ENCODE measurements around the gene KRT2.

Gene KRT2

DNA sequence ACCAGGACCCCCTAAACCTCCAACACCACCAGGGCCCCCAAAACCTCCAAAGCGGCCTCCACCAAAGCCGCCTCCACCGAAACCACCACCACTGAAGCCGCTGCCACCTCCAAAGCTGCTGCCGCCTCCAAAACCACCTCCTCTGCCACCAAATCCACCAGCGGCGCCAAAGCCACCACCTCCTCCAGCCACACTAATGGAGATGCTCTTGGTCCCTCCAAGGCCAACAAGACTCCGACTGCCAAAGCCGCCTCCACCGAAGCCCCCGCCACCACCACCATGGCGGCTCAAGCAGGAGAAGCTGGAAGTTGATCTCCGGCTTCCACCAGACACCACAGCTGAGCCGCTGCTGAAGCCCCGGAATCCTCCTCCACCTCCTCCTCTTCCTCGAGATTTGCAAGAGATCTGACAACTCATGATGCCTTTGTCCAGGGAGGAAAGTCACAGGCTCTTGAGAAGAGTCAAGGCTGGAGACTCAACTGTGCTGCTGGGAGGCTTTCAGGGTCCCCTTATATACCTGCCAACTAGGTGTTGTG, at the start of gene KRT2:
KRT2 (minus strand) TSS at position 486 of the 536 bp plus-strand sequence; CDS start at position 417, 69 bp downstream.
- DNase-seq (ENCODE audit: low spot score) = no peak

DNA sequence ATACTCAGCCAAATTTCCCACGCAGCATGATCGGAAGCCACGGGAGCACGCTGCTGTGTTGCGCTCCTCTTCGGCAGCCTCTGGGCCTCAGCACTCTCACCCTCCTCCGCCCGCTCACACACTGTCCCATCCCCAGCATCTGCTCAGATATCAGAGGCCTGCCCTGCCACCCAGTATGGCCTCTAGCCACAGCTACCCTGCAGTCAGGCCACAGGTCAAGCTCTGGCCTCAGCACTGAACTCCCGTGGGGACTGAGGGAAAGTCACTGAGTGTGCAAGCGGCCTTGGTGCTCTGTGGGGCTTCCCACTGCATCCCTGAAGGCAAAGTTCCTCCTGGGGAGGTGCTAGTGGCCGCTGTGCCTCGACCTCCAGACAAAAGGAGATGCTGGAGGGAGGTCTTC, 49.3 kb upstream of the KRT2 start:
- no peak for DNase-seq (ENCODE audit: low spot score)

DNA sequence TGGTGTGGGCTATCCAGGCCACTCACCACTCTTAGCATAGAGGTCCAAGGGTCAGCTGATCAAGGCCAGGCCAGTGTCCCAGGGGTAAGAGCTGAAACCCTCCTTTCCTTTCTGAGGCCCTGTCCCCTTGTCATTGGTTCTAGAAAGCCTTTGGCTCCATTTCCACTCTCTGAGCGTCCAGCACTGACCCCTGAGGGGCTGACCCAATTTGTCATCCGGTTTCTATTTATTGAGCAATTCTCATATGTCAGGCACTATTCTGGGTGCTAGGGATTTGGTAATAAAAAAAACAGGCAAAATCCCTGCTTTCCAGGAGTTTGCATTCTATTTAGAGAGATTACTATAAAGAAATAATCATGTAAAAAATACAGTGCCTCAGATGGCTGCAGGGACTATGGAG, 47.9 kb upstream of the KRT2 start:
- no peak for DNase-seq (ENCODE audit: low spot score)

DNA sequence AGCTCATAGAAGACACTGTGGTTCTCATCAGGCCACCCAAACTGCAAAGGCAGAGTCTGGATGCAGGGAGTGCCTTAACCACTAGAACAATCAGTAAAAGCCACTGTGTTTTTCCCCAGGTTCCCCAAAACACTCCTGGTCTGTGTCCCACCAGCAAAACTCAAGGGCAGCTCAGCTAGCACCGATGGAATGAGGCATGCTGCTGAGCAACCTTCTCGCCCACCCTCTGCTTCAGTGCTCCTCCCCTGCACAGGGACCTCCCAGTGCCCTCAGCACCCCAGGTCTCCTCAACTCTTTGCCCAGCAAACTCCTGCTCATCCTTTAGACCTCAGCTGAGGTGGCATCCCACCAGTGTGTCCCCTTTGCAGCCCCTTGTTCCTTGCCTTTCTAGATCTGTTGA, 47.4 kb upstream of the KRT2 start:
- no peak for DNase-seq (ENCODE audit: low spot score)

DNA sequence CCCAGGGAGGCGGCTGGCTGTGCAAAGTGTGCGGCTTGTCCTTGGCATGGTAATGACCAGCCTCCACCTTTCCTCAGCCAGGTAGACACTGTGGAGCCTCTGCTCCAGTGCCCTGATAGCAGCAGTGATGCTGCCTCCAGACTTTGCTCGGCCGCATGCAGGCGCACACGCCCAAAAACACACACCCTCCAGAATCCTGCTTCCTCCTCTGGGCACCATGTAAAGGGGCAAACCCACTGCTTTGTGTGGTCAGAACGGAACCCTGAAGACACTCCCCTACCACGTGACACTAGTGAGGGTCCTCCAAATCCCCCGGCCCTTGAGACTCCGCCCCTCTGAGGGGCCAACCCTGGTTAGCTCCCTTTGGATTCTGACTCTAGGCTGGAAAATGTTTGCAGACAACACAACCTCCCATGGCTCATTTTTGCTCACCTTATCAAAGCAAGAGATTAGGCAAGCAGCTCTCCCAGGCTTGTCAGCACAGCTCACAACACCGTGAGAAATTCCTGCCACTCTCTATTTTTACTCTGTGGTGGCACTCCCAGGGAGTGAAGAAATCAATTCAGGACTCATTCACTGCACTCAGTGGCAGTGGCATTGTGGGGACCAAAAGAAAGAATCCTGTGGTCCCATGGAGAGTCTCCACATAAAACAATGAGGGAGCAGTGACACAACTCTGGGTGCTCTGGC, 46.8 kb upstream of the KRT2 start:
- DNase-seq (ENCODE audit: low spot score) = no peak

DNA sequence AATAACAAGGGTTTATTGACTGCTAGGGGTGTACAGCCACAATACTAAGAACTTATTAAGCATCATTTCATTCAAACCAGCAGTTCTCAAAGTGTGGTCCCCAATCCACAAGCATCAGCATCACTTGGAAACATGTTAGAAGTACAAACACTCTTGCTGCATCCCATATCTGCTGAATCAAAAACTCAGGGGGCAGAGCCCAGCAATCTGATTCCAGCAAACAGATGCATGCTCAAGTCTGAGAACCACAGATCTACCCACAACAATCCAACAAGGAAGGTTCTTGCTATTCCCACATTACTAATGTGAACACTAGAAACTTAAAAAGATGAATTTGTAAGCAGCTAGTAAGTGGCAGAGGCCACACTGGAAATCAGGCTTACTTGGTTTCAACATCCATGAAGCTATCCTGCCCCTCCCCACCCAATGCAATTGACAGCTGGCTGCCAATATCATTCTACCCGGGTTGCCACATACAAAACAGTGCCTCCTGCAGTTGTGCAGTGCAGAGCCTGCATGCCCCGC, 45.1 kb upstream of the KRT2 start:
- DNase-seq (ENCODE audit: low spot score) = no peak

DNA sequence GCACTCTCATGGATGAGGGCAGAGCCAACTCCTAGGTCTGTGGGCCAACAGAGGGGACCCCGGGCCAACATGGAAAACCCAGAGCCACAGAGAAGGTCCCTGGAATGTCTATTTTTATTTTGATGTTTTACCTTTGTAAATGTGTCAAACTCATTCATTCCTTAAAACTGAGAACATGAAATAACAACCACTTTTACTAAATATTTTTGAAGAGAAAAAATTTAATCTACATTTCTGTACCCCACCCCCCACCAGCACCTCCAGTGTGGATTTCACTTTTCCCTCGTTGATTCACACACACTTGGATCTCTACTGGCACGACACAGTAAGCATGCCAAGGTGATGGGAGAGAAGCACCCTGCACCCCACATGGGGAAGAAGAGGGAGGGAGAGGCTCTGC, 44.6 kb upstream of the KRT2 start:
- no peak for DNase-seq (ENCODE audit: low spot score)

DNA sequence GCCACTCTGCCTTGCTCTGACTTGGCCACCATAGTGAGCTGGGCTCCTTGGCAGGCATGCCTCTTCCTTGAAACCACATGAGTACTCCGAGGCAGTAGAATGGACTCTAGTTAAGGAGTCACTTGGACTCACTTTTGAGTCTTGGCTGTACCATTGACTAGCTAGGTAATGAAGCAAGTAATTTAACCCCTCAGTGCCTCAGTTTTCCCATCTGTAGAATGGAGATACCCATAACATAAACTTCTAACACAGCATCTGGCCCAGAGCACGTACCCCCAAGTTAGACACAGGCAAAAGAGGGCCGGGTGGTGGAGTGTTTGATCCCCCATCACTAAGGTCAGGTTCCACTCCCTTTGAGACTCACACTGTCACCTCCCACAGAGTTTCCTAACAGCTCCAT, 43.0 kb upstream of the KRT2 start:
- DNase-seq (ENCODE audit: low spot score) = no peak

DNA sequence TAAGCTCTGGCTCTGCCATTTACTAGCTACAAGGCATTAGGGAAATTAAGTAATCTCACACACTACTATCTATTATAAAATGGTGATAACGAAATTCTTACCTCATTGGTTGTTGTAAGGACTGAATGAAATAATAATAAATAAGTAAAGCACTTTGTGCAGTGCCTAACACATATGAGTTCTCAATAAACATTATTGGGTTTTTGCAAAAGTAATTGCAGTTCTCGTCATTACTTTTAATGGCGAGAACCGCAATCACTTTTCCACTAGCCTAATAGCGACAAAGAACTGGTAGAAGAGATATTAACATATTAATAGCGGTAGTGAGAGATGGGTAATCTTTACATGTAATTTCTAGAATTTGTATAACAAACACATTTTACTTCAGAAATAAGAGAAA, 42.1 kb upstream of the KRT2 start:
- no peak for DNase-seq (ENCODE audit: low spot score)

DNA sequence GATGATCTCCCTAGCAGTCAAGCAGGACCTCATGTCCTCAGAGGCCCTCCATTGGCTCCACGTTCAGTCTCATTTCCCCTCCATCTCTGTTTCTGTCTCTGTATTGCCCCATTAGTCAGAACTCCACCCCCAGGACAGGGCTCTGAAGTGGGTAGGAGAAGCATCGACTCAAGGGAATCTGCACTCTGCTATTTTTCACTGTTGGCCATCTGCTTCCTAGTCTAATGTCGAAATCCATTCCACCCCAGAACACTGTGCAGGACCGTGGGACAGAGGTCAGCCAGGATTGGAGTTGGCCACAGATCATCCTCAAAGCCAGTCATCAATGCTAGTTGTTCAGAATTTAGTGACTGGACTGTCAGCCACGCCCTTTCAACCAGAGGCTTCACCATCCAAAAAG, 41.2 kb upstream of the KRT2 start:
- no peak for DNase-seq (ENCODE audit: low spot score)

DNA sequence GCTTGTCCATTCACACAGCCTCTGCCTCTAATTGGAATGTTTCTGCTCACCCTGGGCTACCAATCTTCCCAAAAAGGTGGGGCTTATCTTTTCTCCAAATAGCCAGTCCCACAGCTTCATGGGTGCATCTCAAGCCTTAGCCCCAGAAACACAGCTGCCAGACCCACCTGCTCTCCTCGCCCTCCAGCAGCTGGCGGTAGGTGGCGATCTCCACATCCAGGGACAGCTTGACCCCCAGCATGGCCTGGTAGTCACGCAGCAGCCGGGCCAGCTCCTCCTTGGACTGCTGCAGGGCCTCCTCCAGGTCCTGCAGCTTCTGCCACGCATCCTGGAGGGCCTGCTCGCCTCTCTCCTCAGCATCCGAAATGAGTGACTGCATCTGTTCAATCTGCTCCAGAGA, 40.2 kb upstream of the KRT2 start:
- DNase-seq (ENCODE audit: low spot score) = no peak

DNA sequence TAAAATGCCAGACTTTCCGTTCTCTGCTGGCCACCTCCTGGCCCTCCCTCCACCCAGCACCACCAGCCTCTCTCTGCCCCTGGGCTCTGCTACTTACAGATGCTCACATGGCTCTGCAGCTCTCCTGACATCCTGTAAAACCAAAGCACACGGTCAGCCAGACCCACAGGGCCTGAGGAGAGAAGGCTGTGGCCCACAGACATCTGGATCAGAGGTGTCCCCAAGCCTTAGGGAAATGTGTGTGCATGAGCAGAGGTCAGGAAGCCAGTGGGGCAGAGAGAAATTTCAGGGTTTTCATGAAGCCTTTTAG, 39.8 kb upstream of the KRT2 start:
- no peak for DNase-seq (ENCODE audit: low spot score)

DNA sequence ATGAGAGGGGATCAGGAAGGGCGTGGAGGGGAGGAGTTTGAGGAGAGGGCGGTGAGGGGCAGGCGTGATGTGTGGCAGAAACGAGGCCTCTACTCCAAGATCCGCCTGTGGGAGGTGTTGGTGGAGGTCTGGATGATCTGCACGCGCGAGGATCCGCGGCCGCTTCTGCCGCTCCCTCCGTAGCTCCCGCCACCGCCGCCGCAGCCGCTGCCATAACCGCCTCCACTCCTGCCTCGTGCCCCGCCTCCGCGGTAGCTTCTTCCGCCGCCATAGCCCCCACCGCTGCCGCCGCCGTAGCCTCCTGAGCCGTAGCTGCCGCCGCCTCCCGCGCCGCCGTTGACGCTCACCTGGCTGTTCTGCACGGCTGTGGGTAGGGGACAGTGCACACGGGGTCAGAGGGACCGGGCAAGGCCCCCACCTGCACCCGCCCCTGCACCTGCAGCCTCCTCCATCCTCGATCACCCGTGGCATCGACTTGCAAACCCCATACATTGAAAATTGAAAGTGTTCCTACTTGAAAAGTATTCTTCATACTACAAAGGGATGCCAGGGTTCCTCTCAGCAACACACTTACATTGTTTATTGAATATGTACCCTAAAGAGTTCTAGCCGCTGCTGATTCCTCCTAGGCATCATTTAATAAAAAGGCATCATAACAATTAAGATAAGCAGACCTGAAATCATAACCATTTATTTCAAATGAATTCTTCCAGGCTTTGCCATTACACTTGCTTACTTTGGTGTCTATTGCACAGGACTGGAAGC, 39.2 kb upstream of the KRT2 start:
- no peak for DNase-seq (ENCODE audit: low spot score)

DNA sequence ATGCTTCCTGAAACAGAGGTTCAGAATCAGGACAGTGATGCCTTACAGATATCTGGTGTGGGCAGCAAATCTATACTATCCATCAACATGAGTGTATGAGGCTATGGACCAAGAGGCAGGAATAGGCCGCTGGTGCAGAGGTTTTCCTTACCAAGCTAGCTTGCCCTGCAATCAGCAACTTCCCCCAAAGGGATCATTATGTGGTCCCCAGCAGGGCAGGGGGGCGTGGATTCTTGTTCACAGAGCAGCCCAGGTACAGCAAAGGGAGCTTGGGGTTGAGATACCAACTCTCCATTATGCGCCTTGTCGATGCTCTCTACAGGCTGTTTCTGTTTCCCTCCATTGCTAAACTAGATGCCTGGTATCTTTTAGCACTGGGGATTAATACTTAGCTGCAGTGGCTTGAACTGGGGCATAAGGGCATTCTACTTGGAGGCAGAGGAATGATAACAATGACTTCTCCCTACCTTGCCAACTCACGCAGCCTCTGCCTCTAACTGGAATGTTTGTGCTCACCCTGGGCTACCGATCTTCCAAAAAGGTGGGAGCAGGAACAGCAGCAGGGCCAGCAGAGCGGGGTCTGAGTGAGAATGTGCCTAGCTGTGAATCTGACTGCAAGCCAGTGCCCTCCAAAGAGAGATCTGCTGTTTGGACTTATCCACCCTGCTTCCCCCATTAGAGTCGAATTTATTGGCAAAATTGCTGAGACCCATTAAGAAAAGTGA, 38.5 kb upstream of the KRT2 start:
- no peak for DNase-seq (ENCODE audit: low spot score)

DNA sequence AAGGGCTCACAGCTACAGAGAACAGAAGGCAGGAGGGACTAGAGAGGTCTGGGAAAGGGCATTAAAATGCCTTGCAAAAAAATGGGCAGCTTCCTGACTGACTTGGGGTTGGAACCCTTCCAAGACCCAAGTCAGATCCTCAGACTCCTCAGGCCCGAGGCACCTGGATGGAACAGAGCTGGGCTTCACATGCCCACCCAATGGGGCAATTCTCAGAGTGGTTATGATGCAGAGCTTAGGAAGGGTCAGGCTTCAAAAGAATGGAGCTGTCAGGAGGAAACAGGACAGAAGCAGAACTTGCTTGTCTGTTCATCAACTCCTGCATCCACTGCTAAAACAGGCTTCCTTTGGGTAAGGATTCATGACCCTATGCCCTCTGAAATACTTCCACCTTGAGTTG, 37.9 kb upstream of the KRT2 start:
- no peak for DNase-seq (ENCODE audit: low spot score)

DNA sequence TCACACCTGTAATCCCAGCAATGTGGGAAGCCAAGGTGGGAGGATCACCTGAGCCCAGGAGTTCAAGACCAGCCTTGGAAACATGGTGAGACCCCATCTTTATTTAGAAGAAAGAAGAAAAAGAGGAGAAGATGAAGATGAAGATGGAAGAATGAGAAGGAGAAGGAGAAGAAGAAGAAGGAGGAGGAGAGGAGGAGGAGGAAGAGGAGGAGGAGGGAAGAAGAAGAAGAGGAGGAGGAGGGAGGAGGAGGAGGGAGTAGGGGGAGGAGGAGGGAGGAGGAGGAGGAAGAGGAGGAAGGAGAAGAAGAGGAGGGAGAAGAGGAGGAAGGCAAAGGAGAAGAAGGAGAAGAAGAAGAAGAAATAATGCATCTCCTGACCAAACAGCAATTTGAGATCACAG, 37.2 kb upstream of the KRT2 start:
- no peak for DNase-seq (ENCODE audit: low spot score)

DNA sequence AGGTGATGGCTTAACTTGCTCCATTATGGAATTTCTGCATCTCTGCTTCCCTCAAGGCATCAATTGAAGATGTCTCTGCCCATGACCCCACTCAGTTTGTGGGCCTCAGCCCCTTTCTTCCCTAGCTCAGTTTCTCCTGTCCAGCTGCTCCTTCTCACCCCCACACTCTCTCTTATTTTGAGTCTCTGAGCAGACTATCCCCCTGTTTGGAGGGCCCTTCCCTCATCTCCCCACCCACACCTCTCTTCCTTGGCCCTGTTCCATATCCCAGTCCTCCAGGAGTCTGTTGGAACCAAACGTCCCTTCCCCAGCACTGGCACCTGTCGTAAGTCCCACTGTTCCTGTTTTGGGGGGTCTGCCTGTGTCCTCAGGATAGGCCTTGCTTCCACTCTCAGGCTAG, 36.5 kb upstream of the KRT2 start:
- no peak for DNase-seq (ENCODE audit: low spot score)

DNA sequence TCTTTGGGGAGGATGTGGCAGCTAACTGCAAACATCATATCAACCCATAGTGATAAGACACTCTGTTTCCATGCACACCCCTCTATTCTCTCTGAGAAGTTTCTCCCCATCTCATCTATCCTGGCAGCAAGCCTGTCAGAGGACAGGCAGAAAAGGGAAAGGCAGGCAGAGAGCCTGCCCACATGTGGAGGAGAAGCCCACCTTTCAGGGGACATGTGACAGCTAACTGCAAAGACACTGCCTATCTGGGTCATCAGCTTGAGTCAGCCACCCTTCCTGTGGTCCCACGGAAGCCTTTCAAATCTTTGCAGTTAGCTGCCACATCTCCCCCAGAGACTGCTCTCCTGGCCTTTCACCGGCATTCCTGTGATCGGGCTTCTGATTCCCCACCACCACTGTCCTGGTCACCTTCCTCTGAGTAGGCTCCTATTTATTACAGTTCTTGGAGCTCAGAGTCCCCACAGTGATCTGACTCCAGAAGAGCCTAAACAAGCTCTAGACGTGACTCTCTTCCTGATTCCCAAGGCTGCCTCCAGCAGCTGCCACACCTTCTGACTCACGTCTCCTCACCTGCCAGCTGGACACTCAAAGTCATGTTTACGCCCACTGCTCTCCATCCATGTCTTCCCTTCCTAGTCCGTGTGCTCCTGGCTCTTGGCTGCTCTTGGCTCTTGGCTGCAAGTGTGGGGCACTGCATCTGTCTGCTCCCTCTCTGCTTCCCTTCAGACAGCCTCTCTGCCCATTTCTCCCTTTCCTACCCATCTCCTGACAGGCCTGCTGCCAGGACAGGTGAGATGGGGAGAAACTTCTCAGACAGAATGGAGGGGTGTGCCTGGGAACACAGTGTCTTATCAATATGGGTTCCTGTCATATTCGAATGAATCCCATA, 35.7 kb upstream of the KRT2 start:
- no peak for DNase-seq (ENCODE audit: low spot score)

DNA sequence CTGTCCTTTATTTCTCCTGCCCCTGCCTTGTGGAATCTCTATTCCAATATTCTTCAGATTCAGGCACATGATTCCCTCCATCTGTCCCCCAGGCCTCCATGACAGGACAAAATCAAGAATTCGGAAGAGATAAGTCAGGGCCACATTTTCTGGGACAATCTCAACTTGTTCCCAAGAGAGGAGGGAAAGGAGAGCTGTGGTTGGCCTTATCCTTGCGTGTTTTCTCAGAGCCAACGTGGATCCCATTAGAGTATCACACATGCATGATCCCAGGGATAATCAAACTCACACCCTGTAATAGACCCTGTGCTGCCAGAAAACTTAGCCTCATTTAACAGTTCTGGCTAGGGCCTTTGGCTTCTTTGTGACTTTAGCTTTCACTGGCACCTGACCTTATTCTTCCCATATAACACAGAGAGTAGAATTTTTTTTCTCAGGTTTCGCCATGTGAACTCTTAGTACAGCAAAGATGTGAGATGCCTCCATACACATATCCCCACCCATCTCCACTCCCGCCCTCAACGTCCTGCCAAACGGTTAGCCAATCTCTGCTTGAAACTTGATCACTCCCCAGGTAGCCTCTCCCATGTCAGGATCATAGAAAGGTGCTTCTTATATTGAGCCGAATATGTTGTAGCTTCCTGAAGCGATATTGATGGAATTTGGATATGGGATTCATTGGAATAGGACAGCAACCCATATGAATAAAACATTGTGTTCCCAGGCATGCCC, 34.9 kb upstream of the KRT2 start:
- DNase-seq (ENCODE audit: low spot score) = no peak

DNA sequence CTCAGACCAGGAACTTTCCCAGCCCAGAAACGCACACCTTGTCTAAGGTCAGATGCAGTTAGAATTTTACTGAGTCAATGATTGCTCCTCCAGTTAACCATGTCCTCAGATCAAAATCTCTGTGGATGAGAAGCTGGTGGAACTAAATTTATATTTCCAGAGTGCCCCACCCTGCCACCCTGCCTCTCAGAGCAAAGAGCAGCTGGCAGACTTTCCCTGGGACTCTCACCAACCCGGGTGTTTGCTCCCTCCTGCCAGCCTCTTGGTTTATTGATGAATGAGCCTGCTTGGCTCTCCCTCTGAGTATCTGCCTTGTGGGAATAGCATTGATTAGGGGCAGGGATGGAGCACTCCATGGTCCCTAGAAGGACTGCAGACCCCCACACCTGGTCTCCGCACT, 34.1 kb upstream of the KRT2 start:
- no peak for DNase-seq (ENCODE audit: low spot score)

DNA sequence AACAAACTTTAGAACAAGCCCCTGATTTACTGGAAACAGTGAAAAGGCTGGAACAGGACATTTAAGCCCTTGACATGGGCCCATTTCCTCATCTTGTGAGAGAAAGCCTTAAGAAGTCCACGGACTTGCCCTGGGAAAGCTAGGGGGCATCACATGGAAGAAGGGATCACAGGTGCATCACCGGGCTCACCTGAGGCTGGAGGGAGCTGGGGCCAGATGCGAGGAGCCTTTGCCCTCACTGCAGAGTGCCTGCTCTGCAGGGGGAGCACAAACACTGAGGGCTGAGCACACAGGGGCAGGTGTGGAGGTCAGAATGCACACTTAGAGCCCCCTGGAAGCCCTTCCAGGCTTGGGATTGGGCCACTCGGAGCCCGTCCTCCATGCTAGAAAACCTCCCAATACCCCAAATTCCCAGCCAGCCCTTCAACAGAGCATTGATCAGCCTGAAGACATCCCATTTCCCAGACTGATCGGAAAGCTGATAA, 33.4 kb upstream of the KRT2 start:
- DNase-seq (ENCODE audit: low spot score) = no peak
